ENCODE data around the gene LRRC4B. TPM values are rescaled to one million over a fixed set of nuclear protein-coding genes. Genes with fewer than 3 reads are reported as not detected.

LRRC4B gene
- polyA plus RNA-seq, 1 of the 3 experiments (the other 2 are of a cell fraction), result 6.9 TPM

GRCh38 chr19:50490411-50490811 lies 77.8 kb downstream of the LRRC4B start:
- peaks cover 0 to 3% of the 10 kb centered on the region in 2 experiments; a peak in 1 of 4 replicates for H3K4me1 ChIP-seq (ENCODE audit: control insufficient read depth in 1 of 2, insufficient read depth in 2 of 2, low read depth in 1 of 2, low read length in 1 of 2)
- H3K27ac ChIP-seq (ENCODE audit: low read depth in 2 of 2, low read length in 1 of 2), result no peak overlapping the region
- H3K27me3 ChIP-seq (ENCODE audit: insufficient read depth), result peaks cover 5% of the 10 kb centered on the region; the same call in 1 of the 2 replicates
- H4K20me1 ChIP-seq (ENCODE audit: insufficient read depth), result no peaks in the 10 kb centered on the region
- peaks cover 0 to 3% of the 10 kb centered on the region in 2 experiments for H3K36me3 ChIP-seq (replicated peaks in 1 of 2; ENCODE audit: control insufficient read depth in 1 of 2, insufficient read depth in 2 of 2, low read length in 1 of 2)
- H3K79me2 ChIP-seq (ENCODE audit: insufficient read depth), result no peaks in the 10 kb centered on the region
- no peaks in the 10 kb centered on the region for H3F3A ChIP-seq (replicated peaks; ENCODE audit: insufficient read depth)
- CTCF ChIA-PET, result interaction anchor here (3.1 kb wide), 1 partner anchor 66 kb away, joined by 9 read pairs; no protein-coding TSS in a partner anchor
- POLR2A ChIA-PET, result no interaction called here
- H3K9me3 ChIP-seq, result no peaks in the 10 kb centered on the region; the same call in 1 of the 2 replicates
- H3K9me2 ChIP-seq, result no peaks in the 10 kb centered on the region
- no peak overlapping the region for H3K4me2 ChIP-seq
- 92% methylated on average over 18 of the region's 18 CpGs for WGBS (ENCODE audit: low lambda C conversion rate)
- H2AFZ ChIP-seq (ENCODE audit: low read depth), result no peak overlapping the region
- no peak overlapping the region for H3K4me3 ChIP-seq (ENCODE audit: low read depth in 2 of 2, low read length in 1 of 2)
- TF ChIP-seq MAX (IDR thresholded peaks at IDR 0.05; ENCODE audit: low read depth) (no peak), IRF3 (IDR thresholded peaks at IDR 0.05; ENCODE audit: low read depth, low read length) (no peak), SMC3 (IDR thresholded peaks at IDR 0.05; ENCODE audit: low read depth, low read length) (no peak)
- DNase-seq, result no peak
- H3K9ac ChIP-seq, result no peak overlapping the region

- Histone ChIP-seq H3K4me3 (ENCODE audit: low read depth in 2 of 2, low read length in 1 of 2) (no peak overlapping the region), H3K79me2 (ENCODE audit: insufficient read depth) (no peaks in the 10 kb centered on the region), H3K4me2 (no peak overlapping the region), H2AFZ (ENCODE audit: low read depth) (no peak overlapping the region), H4K20me1 (ENCODE audit: insufficient read depth) (no peaks in the 10 kb centered on the region), H3F3A (replicated peaks; ENCODE audit: insufficient read depth) (no peaks in the 10 kb centered on the region), H3K27ac (ENCODE audit: low read depth in 2 of 2, low read length in 1 of 2) (no peak overlapping the region), H3K9me2 (no peaks in the 10 kb centered on the region), H3K36me3 (replicated peaks in 1 of 2; ENCODE audit: control insufficient read depth in 1 of 2, insufficient read depth in 2 of 2, low read length in 1 of 2) (peaks cover 0 to 3% of the 10 kb centered on the region in 2 experiments), H3K4me1 (ENCODE audit: control insufficient read depth in 1 of 2, insufficient read depth in 2 of 2, low read depth in 1 of 2, low read length in 1 of 2) (peaks cover 0 to 3% of the 10 kb centered on the region in 2 experiments; a peak in 1 of 4 replicates), H3K9ac (no peak overlapping the region), H3K9me3 (no peaks in the 10 kb centered on the region; the same call in 1 of the 2 replicates), H3K27me3 (ENCODE audit: insufficient read depth) (peaks cover 5% of the 10 kb centered on the region; the same call in 1 of the 2 replicates)
- 45% methylated on average over 24 of the region's 24 CpGs for WGBS (ENCODE audit: low lambda C conversion rate)
- ChIA-PET POLR2A (no interaction called here), CTCF (interaction anchor here (0.7 to 3.1 kb wide), 3 partner anchors 10 to 67 kb away, joined by 3 to 9 read pairs (median 3); no protein-coding TSS in a partner anchor)
- DNase-seq, result no peak
- no peak for TF ChIP-seq RAD21 (IDR thresholded peaks at IDR 0.05; ENCODE audit: low read length)
- TF ChIP-seq MXI1 (IDR thresholded peaks at IDR 0.05; ENCODE audit: low read depth, low read length), result no peak
- no peak for TF ChIP-seq NFIC (IDR thresholded peaks at IDR 0.05; ENCODE audit: borderline replicate concordance)
- TF ChIP-seq RFX5 (IDR thresholded peaks at IDR 0.05; ENCODE audit: low read length), result no peak
- no peak for TF ChIP-seq GABPA (IDR thresholded peaks at IDR 0.05; ENCODE audit: low read depth)
- TF ChIP-seq MAX (IDR thresholded peaks at IDR 0.05; ENCODE audit: low read depth), result no peak
- TF ChIP-seq REST (IDR thresholded peaks at IDR 0.05; ENCODE audit: low read depth, low read length), result no peak
- TF ChIP-seq EP300 (IDR thresholded peaks at IDR 0.05; ENCODE audit: borderline replicate concordance in 1 of 2, low read depth in 1 of 2, low read length in 1 of 2), result no peak
- TF ChIP-seq EZH2phosphoT487 (IDR thresholded peaks at IDR 0.05; ENCODE audit: borderline replicate concordance, low read depth), result no peak
- TF ChIP-seq TEAD4 (IDR thresholded peaks at IDR 0.05; ENCODE audit: borderline replicate concordance, insufficient read depth), result no peak
- no peak for TF ChIP-seq GATA2 (CRISPR knock-in tag; IDR thresholded peaks at IDR 0.05)
- no peak for TF ChIP-seq PBX3 (IDR thresholded peaks at IDR 0.05)
- TF ChIP-seq FOXM1 (IDR thresholded peaks at IDR 0.05; ENCODE audit: low read depth), result no peak
- no peak for TF ChIP-seq IRF3 (IDR thresholded peaks at IDR 0.05; ENCODE audit: low read depth, low read length)
- TF ChIP-seq JUND (IDR thresholded peaks at IDR 0.05), result no peak
- no peak for TF ChIP-seq USF1 (IDR thresholded peaks at IDR 0.05; ENCODE audit: borderline replicate concordance, low read depth)
- no peak for TF ChIP-seq NRF1 (IDR thresholded peaks at IDR 0.05; ENCODE audit: low read depth, low read length)
Measured at GRCh38 chr19:50489461-50490011, 78.7 kb downstream of the LRRC4B start.

Measured in SK-N-SH (cell line).